ENCODE measurements around the gene MFN2.

- TF ChIP-seq, protein P1, sequence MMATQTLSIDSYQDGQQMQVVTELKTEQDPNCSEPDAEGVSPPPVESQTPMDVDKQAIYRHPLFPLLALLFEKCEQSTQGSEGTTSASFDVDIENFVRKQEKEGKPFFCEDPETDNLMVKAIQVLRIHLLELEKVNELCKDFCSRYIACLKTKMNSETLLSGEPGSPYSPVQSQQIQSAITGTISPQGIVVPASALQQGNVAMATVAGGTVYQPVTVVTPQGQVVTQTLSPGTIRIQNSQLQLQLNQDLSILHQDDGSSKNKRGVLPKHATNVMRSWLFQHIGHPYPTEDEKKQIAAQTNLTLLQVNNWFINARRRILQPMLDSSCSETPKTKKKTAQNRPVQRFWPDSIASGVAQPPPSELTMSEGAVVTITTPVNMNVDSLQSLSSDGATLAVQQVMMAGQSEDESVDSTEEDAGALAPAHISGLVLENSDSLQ (IDR thresholded peaks at IDR 0.05) = no peak
- TF ChIP-seq BHLHE40 (IDR thresholded peaks at IDR 0.05; ENCODE audit: borderline replicate concordance) (no peak), FOXK2 (IDR thresholded peaks at IDR 0.05) (no peak), LEF1 (IDR thresholded peaks at IDR 0.05; ENCODE audit: borderline replicate concordance) (no peak), HDGF (IDR thresholded peaks at IDR 0.05; ENCODE audit: borderline replicate concordance) (no peak), FOXM1 (IDR thresholded peaks at IDR 0.05; ENCODE audit: borderline replicate concordance) (no peak), ELF4 (IDR thresholded peaks at IDR 0.05) (no peak), ZNF384 (IDR thresholded peaks at IDR 0.05) (no peak), CTBP1 (IDR thresholded peaks at IDR 0.05; ENCODE audit: borderline replicate concordance) (no peak), L3MBTL2 (conservative IDR thresholded peaks at IDR 0.05) (no peak), ARNT (IDR thresholded peaks at IDR 0.05) (no peak)
Measured at GRCh38 chr1:11984121-11984520, 3.9 kb downstream of the MFN2 start.
